ENCODE data around the gene EEF2.
"Not testable (repeated sequence)": the region's sequence is repeated elsewhere in the genome, so short reads cannot be mapped to it uniquely, and the experiment has no call there.

DNA sequence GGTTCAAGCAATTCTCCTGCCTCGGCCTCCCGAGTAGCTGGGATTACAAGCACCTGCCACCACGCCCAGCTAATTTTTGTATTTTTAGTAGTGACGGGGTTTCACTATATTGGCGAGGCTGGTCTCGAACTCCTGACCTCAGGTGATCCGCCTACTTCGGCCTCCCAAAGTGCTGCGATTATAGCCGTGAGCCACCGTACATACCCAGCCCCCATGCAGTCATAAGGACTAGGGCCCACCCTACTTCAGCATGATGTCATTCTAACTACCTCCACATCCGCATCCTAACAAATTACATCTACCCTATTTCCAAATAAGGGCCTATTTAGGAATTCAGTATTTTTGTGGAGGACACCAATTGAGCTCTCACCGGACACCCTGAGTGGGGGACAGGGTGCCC, 30.0 kb downstream of the EEF2 start:
- TF ChIP-seq, protein P1, sequence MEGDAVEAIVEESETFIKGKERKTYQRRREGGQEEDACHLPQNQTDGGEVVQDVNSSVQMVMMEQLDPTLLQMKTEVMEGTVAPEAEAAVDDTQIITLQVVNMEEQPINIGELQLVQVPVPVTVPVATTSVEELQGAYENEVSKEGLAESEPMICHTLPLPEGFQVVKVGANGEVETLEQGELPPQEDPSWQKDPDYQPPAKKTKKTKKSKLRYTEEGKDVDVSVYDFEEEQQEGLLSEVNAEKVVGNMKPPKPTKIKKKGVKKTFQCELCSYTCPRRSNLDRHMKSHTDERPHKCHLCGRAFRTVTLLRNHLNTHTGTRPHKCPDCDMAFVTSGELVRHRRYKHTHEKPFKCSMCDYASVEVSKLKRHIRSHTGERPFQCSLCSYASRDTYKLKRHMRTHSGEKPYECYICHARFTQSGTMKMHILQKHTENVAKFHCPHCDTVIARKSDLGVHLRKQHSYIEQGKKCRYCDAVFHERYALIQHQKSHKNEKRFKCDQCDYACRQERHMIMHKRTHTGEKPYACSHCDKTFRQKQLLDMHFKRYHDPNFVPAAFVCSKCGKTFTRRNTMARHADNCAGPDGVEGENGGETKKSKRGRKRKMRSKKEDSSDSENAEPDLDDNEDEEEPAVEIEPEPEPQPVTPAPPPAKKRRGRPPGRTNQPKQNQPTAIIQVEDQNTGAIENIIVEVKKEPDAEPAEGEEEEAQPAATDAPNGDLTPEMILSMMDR (conservative IDR thresholded peaks at IDR 0.05; ENCODE audit: low read depth, low read length), result not testable (repeated sequence)
- not testable (repeated sequence) for TF ChIP-seq EZH2 (IDR thresholded peaks at IDR 0.05; ENCODE audit: borderline replicate concordance, low read depth, low read length, poor library complexity, severe bottlenecking)

Data from A673 (cell line).